ENCODE results near the gene CDH4.

DNA sequence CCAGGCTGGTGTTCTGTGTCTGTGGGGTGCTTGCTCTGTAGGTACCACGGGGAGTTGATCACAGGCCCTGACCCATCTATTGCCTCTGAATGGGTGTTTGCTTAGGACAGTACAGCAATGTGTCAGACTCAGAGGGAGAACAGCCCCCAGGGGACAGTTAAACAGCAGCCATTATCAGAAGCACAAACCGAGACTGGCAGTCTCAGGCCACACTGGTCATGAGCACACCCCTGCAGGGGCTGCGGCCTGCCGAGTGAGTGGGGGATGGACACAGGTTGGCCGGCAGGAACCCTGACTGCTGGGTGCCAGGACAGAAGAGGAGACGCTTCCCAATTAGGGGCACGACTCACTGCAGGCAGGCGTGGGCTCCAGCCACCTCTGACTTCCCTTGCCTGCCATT is 395.6 kb downstream of the CDH4 start:
- TF ChIP-seq CTCF (IDR thresholded peaks at IDR 0.05) (no peak), POLR2A (IDR thresholded peaks at IDR 0.05) (no peak)

Measured in upper lobe of left lung (tissue), 4 donors.